ENCODE data around the gene PCNX2. TPM values are rescaled to one million over a fixed set of nuclear protein-coding genes. Genes with fewer than 3 reads are reported as not detected.

Gene PCNX2
- total RNA-seq, 3 donors from 2014 or later (not counting 1 experiment from before 2014, with no cell fraction given) = 12.9 to 25.8 (median 16.0) TPM

DNA sequence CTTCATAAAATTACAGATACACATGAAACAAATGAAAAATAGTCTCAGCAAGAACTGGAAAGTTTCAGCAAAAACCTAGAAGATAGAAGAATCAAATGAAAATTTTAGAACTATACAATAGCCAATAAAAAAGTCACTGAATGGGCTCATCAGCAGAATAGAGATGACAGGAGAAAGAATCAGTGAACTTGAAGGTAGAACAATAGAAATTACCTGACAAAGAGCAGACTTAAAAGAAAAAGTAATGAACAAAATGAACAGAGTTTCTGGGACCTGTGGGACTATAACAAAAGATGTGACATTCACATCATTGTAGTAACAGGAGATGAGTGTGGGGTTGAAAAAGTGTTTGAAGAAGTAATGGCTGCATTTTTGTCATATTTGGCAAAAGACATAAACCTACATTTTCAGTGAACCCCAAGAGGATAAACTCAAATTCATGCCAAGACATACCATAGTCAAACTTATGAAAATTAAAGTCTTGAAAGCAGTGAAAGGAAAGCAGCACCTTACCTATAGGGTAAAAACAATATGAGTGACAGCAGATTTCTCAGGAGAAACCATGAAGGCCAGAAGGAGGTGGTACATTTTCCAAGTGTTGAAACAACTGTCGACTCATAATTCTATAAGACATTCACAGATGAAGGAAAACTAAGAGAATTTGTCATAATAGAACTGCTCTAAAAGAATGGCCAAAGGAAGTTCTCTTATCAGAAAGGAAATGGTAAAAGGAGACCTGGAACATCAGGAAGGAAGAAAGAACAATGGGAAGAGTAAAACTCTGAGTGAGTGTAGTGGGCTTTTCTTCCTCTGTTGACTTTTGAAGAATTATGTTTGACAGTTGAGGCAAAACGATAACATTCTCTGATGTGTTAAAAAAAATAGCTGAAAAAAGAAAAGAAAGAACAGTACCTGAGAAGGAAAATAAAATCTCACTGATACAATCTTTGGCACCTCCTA, 321.6 kb downstream of the PCNX2 start:
- Mint-ChIP-seq H3K4me1 (peaks cover 17 to 22% of the 10 kb centered on the region in 2 donors), H3K27me3 (ENCODE audit: low read depth in 2 of 2) (no peaks in the 10 kb centered on the region), H3K36me3 (peaks cover 41% of the 10 kb centered on the region), H3K27ac (no peak overlapping the region), H3K9me3 (peaks cover 4 to 9% of the 10 kb centered on the region in 2 donors), H3K4me3 (no peak overlapping the region)
- Histone ChIP-seq H3K9me3 (ENCODE audit: control insufficient read depth, insufficient read depth, low read length) (peaks cover 5% of the 10 kb centered on the region), H3K4me1 (ENCODE audit: control insufficient read depth, insufficient read depth, low read length) (peaks cover 10% of the 10 kb centered on the region), H3K36me3 (ENCODE audit: control insufficient read depth, insufficient read depth, low read length) (peaks cover 40% of the 10 kb centered on the region), H3K27me3 (ENCODE audit: control insufficient read depth, insufficient read depth, low read length) (no peaks in the 10 kb centered on the region), H3K27ac (ENCODE audit: low read length) (no peak overlapping the region), H3K4me3 (ENCODE audit: low read length) (no peak overlapping the region)
- DNase-seq (no peak), ATAC-seq (no peak)
- no peak for TF ChIP-seq CTCF (IDR thresholded peaks at IDR 0.05)
- intact Hi-C loops (cut with micrococcal nuclease) = no loop called here
- no CpG with 5 or more reads among the region's 2 CpGs for WGBS (ENCODE audit: insufficient coverage)

DNA sequence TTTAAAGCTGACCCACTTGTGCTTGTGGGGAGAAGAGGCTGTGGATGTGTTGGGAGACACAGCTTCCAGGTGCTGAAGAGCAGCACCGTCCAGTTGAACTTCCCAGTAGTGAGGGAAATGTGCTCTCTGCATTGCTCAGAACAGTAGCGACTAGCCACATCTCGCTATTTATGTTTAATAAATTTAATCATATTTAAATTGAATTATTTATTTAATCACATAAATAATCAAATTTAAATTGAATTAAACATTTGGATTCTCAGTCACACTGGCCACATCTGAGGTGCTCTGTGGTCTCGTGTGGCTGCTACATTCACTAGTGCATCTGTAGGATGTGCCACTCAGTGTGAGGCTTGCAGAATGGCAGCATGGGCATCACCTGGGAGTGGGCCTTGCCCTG, 325.0 kb downstream of the PCNX2 start:
- 89% methylated on average over 2 of the region's 4 CpGs for WGBS (ENCODE audit: insufficient coverage)
- no peak overlapping the region for H3K27ac Mint-ChIP-seq
- no peak overlapping the region for H3K4me3 Mint-ChIP-seq
- Histone ChIP-seq H3K27me3 (ENCODE audit: control insufficient read depth, insufficient read depth, low read length) (no peaks in the 10 kb centered on the region), H3K27ac (ENCODE audit: low read length) (no peak overlapping the region), H3K4me3 (ENCODE audit: low read length) (no peak overlapping the region), H3K9me3 (ENCODE audit: control insufficient read depth, insufficient read depth, low read length) (peaks cover 5% of the 10 kb centered on the region), H3K4me1 (ENCODE audit: control insufficient read depth, insufficient read depth, low read length) (peaks cover 5% of the 10 kb centered on the region), H3K36me3 (ENCODE audit: control insufficient read depth, insufficient read depth, low read length) (peaks cover 33% of the 10 kb centered on the region)
- ATAC-seq (no peak), DNase-seq (no peak)
- TF ChIP-seq CTCF (IDR thresholded peaks at IDR 0.05) = no peak
- H3K4me1 Mint-ChIP-seq = peaks cover 12 to 17% of the 10 kb centered on the region in 2 donors
- H3K9me3 Mint-ChIP-seq = peaks cover 4 to 9% of the 10 kb centered on the region in 2 donors
- peaks cover 32% of the 10 kb centered on the region for H3K36me3 Mint-ChIP-seq
- no peaks in the 10 kb centered on the region for H3K27me3 Mint-ChIP-seq (ENCODE audit: low read depth in 2 of 2)
- intact Hi-C loops (cut with micrococcal nuclease) = no loop called here

- Mint-ChIP-seq H3K36me3 (peaks cover 32% of the 10 kb centered on the region), H3K27ac (no peak overlapping the region), H3K4me1 (peaks cover 12 to 17% of the 10 kb centered on the region in 2 donors), H3K4me3 (no peak overlapping the region), H3K9me3 (peaks cover 4 to 9% of the 10 kb centered on the region in 2 donors), H3K27me3 (ENCODE audit: low read depth in 2 of 2) (no peaks in the 10 kb centered on the region)
- TF ChIP-seq CTCF (IDR thresholded peaks at IDR 0.05) = no peak
- no peak overlapping the region for H3K27ac ChIP-seq (ENCODE audit: low read length)
- WGBS (ENCODE audit: insufficient coverage) = 94% methylated on average over 5 of the region's 5 CpGs
- no peak overlapping the region for H3K4me3 ChIP-seq (ENCODE audit: low read length)
- H3K4me1 ChIP-seq (ENCODE audit: control insufficient read depth, insufficient read depth, low read length) = peaks cover 5% of the 10 kb centered on the region
- intact Hi-C loops (cut with micrococcal nuclease) = no loop called here
- no peak for DNase-seq
- ATAC-seq = no peak
- H3K9me3 ChIP-seq (ENCODE audit: control insufficient read depth, insufficient read depth, low read length) = peaks cover 5% of the 10 kb centered on the region
- no peaks in the 10 kb centered on the region for H3K27me3 ChIP-seq (ENCODE audit: control insufficient read depth, insufficient read depth, low read length)
- H3K36me3 ChIP-seq (ENCODE audit: control insufficient read depth, insufficient read depth, low read length) = peaks cover 37% of the 10 kb centered on the region
Observed at GRCh38 chr1:232969799-232970198, 325.7 kb downstream of the PCNX2 start.

All from natural killer cell (primary cell).